Keratinocyte (primary cell): ENCODE results near the gene FBXL14.

ENCODE experiments used
- EZH2 ChIP-seq: IDR thresholded peaks from one replicate; pipeline ENCODE4 v1.6.1; 2012; ENCODE audit warnings: inconsistent platforms, mild to moderate bottlenecking, low read length, moderate library complexity
- TF ChIP-seq, protein P1 (sequence below), 3 experiments: IDR thresholded peaks in 1 of 3; conservative IDR thresholded peaks in 1 of 3; optimal IDR thresholded peaks in 1 of 3; 2 replicates in 2 of 3; 3 replicates in 1 of 3; pipeline versions ENCODE3 to v1.5.1; 2011; ENCODE audit warnings: low read length in 3 of 3, mild to moderate bottlenecking in 3 of 3, moderate library complexity in 2 of 3, control low read depth in 1 of 3, inconsistent platforms in 1 of 3; ENCODE audit not compliant: insufficient read depth in 2 of 3; ENCODE audit errors: extremely low read depth in 1 of 3

DNA sequence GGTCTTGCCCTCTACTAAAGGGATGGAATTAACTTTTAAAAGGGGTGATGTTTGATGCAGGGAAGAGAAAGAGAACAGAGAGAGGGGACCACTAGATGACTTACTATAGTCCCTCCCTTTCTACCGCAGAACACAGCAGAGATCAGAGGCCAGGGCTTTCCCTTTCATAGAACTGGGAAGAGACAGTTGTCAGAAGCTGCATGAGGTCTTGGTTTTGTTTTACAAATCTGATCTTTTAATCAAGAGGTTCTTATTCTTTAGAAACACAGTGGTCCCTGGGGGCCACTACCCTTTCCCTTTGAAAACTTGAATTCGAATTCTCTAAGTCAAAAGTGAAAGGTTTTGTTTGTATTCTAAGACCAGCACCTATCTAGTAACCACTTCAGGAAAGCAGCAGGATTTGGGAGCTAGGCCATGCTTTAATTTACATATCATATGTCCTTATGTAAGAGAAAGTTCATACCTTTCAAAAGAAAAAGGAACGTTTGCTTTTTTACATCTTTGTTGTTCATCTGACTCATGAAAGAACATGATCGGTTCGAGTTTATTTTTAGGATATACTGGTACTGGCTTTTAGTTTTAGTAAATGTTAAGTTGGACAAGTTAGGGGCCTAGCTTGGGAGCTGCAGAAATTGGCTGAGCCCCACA lies 6.3 kb downstream of the FBXL14 start:
- no peak for TF ChIP-seq EZH2
- TF ChIP-seq, protein P1, sequence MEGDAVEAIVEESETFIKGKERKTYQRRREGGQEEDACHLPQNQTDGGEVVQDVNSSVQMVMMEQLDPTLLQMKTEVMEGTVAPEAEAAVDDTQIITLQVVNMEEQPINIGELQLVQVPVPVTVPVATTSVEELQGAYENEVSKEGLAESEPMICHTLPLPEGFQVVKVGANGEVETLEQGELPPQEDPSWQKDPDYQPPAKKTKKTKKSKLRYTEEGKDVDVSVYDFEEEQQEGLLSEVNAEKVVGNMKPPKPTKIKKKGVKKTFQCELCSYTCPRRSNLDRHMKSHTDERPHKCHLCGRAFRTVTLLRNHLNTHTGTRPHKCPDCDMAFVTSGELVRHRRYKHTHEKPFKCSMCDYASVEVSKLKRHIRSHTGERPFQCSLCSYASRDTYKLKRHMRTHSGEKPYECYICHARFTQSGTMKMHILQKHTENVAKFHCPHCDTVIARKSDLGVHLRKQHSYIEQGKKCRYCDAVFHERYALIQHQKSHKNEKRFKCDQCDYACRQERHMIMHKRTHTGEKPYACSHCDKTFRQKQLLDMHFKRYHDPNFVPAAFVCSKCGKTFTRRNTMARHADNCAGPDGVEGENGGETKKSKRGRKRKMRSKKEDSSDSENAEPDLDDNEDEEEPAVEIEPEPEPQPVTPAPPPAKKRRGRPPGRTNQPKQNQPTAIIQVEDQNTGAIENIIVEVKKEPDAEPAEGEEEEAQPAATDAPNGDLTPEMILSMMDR (optimal IDR thresholded peaks at IDR 0.05 in 1 of 3, IDR thresholded peaks at IDR 0.05 in 1 of 3, conservative IDR thresholded peaks at IDR 0.05 in 1 of 3; ENCODE audit: extremely low read depth in 1 of 3, insufficient read depth in 2 of 3, low read length in 3 of 3): no peak
